ENCODE results near the gene NDUFA5.

NDUFA5 gene

DNA sequence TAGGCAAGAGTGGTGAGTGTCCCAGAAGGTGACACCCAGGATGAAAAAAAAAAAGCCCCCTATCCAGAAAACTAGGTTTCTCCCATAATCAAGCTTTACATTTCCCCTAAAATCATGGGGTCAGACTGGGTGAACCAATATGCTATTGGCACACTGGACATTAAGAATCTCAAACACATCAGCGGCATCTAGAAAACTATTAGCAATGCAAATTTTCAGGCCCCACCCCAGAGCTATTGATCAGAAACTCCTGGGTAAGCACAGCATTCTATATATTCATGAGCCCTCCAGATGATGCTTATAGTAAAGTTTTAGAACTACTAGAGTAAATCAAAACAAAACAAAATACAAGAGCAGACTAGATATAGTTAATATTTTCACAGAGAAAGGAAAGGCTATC is 59.6 kb downstream of the NDUFA5 start:
- no peak for DNase-seq (ENCODE audit: low read depth)
- no peak overlapping the region for H3K4me3 ChIP-seq (ENCODE audit: low read depth, low read length)
- TF ChIP-seq, protein P1, sequence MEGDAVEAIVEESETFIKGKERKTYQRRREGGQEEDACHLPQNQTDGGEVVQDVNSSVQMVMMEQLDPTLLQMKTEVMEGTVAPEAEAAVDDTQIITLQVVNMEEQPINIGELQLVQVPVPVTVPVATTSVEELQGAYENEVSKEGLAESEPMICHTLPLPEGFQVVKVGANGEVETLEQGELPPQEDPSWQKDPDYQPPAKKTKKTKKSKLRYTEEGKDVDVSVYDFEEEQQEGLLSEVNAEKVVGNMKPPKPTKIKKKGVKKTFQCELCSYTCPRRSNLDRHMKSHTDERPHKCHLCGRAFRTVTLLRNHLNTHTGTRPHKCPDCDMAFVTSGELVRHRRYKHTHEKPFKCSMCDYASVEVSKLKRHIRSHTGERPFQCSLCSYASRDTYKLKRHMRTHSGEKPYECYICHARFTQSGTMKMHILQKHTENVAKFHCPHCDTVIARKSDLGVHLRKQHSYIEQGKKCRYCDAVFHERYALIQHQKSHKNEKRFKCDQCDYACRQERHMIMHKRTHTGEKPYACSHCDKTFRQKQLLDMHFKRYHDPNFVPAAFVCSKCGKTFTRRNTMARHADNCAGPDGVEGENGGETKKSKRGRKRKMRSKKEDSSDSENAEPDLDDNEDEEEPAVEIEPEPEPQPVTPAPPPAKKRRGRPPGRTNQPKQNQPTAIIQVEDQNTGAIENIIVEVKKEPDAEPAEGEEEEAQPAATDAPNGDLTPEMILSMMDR (IDR thresholded peaks at IDR 0.05; ENCODE audit: insufficient read depth, low read depth, low read length, missing control alignments): no peak

DNA sequence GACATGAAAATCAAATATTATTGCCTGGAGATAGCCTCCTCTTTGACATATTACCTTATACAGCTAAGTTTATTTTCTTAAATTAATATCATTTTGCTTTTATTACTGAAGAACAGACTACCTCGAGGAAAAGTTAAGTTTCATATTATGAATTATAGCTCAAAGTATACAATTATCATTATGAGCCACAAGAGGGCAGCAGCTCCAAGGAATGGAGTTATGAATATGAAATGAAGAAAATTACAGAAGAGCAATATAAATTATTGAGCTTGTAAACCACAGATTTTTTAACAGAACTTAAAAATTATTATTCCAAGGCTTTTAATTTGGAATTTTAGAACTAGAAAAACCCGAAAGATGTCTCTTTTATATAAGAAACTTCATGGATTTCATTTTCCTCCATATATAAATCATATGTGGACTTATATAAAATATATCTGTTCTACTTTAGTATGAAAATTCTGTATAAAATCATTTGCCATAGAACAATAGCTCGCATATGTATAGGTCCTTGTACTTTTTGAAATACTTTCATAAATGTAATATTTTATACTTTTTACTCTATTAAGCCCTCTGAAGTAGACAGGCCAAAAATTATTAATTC is 63.3 kb downstream of the NDUFA5 start:
- no peak overlapping the region for H3K4me3 ChIP-seq (ENCODE audit: low read depth, low read length)
- TF ChIP-seq, protein P1 (IDR thresholded peaks at IDR 0.05; ENCODE audit: insufficient read depth, low read depth, low read length, missing control alignments): peak; percentile 48
- DNase-seq (ENCODE audit: low read depth): peak; percentile 32

DNA sequence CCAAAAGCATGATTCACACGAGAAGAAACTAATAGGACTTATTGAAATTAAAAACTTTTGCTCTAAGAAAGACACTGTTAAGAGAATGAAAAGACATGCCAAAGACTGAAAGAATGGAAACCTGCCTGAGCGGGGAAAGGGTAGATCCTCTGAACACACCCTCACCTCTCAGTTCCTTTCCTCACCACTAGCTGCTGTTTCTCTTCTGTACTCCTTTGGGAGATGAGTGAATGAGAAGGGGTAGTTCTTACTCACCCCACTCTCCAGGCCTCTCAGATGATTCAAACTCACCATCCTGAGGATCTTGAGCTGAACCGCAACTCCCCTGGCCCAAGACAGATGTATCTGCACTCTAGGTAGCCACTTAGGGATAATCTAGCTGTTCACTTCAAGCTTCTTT is 65.1 kb downstream of the NDUFA5 start:
- no peak overlapping the region for H3K4me3 ChIP-seq (ENCODE audit: low read depth, low read length)
- peak; percentile 8 for DNase-seq (ENCODE audit: low read depth)
- TF ChIP-seq, protein P1 (IDR thresholded peaks at IDR 0.05; ENCODE audit: insufficient read depth, low read depth, low read length, missing control alignments): no peak
